T-helper 2 cell treated with Interferon-gamma antibody and Interleukin-4, amounts not matched to agents 100 ng/mL and 5 ng/mL, for 36 hours (primary cell): ENCODE measurements around the gene SLC17A2. TPM values are rescaled to one million over a fixed set of nuclear protein-coding genes. Genes with fewer than 3 reads are reported as not detected.

Experiments
- intact Hi-C: fragments of 100-400 bp; cut with micrococcal nuclease; formaldehyde crosslinking; loops from one replicate; pipeline ENCODE4 v1.15.1; 2023
- total RNA-seq: library from RNA; stranded (reverse); gene quantifications from 2 replicates; pipeline ENCODE4 v1.2.3, GENCODE V29; 2022

The SLC17A2 gene
- total RNA-seq, 1 donor from 2014 or later, result not detected

DNA sequence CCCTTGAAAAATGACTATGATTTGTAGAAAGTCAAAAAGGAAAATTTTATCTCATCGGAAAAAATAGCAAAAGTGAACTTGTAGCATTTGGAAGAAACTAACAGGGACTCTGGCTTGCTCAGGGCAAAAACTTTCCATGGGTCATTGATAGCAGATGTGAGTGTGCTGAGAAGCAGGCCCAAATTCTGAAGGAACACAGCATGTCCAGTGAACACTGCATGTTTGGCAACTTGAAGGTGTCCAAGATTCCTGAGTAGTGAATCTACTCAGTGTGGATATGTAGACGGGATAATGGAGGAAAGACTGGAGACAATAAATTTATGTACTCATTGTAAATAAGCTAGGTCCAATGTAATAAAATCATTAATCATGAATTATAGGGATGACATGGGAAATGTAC is 8.2 kb downstream of the SLC17A2 start:
- intact Hi-C loops, result no loop called here

DNA sequence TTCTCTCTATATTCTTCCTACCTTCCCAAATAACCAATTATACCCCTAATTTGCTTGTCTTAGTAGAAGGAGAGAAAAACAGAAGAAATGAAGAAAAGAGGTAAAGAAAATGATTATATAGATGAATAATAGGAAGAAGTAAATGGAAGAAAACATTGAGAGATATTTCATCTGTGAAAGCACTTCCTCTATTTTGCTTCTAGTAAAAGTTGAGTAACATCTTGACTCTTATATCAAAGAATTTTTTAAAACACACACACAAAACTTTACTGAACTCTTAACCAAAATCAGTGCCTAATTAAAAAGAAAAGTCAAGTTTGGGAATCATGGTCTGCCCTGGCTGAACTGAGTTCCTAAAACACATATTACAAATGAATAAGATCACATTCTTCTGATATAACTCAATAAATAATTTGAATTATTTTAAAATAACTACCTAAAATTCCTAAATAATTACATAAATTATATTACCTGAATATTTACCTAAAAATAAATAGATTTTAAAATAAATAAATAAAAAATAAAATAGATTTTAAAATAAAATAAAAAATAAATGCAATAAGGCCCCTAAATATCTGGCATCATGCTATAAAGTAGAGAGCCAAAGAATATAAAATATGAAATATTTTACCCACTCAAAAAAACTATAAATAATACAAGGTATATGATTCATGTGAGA is 8.8 kb downstream of the SLC17A2 start:
- intact Hi-C loops, result no loop called here

DNA sequence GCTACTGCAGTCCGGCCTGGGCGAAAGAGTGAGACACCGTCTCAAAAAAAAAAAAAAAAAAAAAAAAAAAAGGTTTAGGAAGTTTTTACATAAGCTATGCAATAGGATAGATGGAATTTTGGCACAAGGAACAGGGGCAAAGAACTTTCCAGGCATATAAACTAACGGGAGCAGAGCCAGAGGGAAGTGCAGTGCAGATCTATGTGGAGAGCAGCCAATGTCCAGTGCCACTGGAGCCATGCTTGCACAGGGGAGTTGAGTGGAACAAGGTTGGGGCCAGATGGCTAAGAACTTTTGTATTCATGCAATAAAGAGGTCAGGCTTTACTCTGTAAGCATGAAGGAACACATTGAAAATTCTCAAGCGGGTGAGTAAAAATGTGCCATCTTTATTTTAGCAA is 10.8 kb downstream of the SLC17A2 start:
- intact Hi-C loops, result no loop called here

DNA sequence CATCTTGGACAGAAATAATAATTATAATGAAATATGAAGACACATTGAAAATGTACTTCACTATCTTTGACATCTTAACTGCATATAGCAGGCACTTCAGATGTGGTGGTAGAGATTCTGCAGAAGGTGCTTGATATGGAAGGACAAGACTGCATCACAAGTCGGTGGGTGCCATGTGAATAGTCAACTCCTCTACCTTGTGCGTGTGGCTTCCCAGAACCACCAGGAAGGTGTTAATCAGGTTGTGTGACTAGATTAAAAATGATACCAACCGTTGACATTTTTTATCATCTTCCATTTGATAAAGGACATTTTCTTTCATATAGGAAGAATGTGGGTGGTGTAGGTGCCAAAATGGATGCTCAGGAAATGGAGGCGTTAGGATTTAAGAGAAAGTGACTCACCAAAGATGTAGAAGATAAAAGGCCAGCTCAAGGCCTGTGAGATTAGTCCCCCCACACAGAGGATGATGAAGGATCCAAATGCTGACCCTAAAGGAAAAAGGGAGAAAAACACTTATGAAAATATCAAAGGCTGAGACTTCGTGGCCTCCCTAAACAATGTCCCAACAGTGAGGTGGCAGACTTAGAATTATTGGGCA is 12.3 kb downstream of the SLC17A2 start:
- intact Hi-C loops, result no loop called here

DNA sequence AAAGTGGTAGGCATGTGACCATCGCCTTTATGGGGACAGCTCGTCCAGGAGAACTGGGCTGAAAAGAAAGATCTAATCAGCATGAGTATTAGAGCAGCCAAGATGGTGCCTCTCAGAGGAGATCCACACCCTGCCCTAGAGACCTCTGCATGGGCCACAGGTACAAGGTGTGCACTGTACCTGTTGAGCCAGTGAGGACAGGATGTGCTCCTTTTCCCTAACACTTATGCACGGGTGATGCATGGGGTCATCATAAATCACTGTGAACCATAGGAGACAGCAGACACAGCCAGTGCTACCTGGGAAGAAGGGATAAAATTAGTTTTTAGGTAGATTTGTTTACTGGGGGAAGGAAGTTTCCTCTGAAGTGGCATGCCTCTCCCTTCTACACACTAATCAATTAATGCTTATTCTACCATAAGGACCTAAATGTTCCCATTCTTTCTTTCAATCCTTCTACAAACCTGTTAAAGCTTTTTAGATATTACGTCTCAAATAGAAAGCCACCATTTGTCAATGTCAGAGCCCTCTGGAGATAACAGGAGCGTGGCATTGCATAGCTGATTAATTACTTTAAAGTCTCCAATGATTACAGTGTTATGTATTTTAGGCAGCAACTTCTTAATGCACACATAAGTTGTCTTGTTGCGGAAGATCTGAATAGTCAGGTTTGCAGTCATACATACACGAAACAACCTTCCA is 13.6 kb downstream of the SLC17A2 start:
- intact Hi-C loops, result no loop called here

DNA sequence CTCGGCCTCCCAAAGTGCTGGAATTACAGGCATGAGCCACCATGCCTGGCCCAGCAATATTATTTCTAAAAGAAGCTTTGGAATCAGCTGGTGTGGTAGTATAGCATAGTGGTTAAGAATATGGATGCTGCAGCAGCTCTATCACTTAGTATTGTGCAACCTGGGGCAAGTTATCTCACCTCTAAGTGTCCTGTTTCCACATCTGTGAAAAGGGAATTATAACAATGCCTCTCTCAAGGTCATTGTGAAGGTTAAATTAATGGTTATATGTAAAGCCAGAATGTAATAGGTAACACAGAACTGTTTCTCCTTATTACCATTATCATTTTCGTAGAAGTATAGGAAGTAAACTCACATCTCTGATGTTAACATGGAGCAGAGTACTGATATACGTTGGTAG is 14.2 kb downstream of the SLC17A2 start:
- intact Hi-C loops, result no loop called here

DNA sequence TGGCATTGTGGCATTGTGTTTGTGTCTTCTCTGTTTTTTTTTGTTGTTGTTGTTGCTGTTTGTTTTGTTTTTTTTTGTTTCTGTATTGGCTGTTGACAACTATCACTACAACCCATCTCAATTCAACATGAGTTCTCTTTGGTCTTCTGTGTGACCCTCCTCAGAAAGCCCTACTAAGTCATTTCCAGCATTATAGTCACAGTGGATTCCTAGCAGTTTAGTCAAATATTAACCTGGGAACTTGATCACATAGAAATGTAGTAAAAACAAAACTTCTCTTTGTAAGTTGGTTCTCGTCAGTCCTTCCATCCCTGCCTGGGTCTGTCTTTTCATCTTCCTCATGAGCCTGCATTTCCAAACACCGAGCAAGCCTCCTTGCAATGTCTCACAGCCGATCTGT is 16.8 kb downstream of the SLC17A2 start:
- intact Hi-C loops, result no loop called here

DNA sequence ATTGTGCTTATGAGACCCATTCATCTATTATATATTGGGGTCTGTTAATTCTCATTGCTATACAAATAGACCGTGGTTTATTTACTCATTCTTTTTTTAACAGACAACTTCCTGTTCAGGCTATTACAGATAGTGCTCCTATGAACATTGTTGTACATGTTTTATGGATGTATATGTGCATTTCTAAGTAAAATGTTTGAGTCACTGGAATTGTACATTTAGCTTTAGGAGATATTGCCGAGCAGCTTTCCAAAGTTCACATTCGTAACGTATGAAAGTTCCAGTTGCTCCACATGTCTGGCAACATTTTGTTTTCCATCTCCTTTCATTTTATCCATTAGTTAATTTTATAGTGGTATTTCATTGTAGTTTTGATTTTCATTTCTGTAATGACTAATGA is 19.1 kb downstream of the SLC17A2 start:
- intact Hi-C loops, result no loop called here

DNA sequence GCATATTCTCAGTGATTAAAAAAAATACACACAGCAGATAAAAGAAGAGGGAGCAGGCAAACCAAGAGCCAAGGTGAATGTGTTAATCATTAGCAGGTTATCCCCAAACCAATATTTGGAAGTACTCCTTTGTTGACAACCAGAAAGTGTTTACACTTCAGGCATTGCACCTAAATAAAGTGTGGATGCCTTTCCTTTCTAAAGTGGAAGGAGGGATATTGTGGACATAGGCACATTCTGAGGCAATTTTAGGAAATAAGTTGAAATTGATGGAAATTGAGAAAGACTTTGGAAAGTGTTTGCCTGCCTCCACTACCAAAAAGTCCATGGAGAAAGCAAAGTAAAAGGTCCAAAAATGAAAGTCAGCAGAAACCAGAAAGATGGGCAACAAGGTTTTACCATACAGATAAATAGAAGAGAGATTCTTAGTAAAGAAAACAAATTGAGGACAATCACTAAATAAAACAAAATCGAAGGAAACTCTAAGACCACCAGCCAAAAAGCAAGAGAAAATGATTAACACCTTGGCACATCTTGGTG is 22.9 kb downstream of the SLC17A2 start:
- intact Hi-C loops, result no loop called here

DNA sequence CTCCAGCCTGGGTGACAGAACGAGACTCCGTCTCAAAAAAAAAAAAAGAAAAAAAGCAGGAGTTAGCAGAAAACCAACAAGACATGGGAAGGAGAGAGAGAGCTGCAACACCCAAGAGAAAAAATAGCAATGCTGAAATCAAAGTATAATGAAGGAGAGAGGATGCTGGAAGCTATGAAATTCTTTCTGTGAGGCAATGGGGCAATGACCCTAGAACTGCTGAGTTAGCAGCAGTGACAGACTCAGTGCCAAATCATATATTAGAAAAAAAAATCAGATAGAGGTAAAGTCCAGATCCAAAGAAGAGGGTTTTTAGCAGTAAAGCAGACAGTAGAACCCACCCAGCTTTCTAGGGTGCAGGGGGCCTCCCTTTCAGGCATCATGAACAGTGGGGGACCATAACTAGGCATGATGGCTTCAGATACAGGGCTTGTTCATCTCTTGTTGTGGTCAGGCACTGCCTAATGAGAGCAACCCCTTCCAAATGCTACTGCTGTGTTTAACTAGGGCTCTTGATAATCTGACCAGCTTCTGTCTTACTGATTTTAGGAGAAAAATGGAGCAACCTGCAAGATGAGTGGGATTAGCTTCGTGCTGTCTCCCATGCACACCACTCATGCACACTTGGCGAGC is 26.9 kb downstream of the SLC17A2 start:
- intact Hi-C loops, result no loop called here

DNA sequence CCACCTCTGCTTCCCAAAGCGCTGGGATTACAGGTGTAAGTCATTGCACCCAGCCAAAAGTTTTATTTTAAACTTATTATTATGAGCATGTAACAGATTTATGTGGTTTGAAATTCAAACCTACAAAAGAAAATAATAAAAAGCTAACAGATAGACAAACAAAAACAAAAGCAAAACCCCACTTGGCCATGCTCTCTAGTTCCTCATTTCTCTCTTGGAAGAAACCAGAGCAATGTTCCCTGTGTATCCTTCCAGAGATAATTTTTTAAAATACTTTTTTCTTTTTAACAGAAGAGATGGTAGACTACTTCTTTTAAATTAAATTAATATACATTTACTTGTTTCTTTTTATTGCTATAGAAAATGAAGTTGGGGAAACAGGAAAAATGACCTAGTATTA is 28.4 kb downstream of the SLC17A2 start:
- intact Hi-C loops, result no loop called here

DNA sequence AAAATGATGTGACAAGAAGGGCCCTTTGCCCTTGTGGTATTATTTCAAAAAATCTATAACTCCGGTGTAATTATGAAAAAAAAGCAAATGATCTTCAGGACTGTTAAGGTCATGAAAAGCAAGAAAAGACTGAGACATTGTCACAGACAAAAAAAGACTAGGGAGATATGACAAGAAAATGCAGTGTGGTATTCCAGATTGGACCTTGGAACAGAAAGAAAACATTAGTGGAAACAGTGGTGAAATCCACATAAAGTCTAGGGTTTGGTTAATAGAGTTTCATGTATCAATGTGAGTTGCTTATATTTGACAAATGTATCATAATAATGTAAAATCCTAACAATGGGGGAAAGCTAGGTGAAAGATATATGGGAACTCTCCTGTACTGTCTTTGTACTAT is 29.6 kb downstream of the SLC17A2 start:
- intact Hi-C loops, result no loop called here

DNA sequence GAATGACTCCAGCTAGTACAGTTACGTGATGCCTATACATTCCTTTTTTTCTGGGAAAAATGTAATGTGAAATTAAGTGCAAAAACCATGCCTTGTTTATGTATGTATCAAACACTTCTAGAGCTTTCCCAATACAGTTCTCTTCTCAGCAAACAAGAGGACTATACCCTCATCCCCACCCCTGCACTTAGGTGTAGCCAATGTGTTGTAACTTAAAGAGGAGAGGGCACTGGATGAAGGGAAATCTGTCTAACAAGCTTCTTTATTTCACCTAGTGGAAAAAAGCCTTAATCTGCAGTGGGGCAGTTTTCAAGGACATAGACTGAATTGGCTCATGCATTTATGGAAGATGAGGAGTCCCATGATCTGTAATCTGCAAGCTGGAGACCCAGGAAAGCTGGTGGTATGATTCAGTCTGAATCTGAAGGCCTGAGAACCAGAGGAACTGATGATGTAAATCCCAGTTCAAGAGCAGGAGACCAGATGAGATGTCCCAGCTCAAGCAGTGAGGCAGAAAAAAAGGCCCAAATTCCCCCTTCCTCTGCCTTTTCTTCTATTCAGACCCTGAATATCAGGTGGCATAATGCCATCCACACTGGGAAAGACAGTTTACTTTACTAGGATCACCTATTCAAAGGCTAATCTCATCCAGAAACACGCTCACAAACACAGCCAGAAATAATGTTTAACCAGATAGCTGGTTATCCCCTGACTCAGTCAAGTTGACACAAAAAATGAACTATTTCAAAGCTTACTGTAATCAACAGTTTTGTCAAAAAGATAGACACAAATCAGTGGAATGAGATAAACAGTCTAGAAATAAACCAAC is 30.7 kb downstream of the SLC17A2 start:
- intact Hi-C loops, result no loop called here

DNA sequence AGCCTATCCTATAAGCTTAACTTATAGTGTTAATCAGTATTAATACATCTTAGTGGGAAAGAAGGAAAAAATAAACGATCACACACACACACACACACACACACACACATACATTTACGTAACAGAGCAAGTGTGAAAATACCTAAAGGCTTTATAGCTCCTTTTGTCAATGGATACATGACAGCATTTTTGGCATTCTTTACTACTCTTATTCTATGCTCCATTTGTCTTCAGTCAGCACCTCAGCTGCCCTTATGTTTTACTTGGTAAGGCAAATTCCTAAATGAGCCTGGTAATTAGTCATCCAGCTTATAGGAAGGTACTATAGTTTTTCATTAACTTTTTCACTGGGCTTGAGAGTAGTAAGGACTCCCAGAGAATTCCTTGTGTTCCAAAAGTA is 31.4 kb downstream of the SLC17A2 start:
- intact Hi-C loops, result no loop called here

DNA sequence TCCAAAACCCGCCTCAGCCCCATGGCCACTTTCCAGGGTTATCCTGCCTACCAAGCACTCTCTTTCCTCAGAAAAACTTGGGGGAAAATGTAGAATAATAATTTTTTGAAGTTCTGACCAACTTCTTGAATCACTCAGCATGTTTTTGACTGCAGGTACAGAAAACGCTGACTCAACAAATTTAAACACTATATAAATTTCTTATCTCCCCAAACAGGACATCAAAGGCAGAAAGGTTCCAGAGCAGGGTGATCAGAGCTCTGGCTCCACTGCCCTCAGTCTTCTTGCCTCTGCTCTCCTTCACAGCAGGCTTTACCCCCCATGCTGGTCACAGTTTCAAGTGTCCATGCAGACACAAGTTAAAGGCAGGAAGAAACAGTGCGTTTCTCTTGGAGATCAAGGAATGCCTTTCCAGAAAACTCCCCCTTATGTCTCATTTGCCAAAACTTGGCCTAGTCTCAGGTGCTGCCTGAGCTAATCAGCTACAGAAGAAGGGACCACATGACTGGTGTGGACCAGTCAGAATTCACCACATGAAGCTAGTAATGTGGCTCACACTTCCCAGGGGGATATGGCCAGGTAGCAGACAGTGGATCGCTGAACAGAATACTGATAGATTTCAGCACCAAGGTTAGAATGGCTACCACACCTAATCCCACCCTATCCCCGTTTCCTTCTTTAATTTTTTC is 32.1 kb downstream of the SLC17A2 start:
- intact Hi-C loops, result no loop called here

DNA sequence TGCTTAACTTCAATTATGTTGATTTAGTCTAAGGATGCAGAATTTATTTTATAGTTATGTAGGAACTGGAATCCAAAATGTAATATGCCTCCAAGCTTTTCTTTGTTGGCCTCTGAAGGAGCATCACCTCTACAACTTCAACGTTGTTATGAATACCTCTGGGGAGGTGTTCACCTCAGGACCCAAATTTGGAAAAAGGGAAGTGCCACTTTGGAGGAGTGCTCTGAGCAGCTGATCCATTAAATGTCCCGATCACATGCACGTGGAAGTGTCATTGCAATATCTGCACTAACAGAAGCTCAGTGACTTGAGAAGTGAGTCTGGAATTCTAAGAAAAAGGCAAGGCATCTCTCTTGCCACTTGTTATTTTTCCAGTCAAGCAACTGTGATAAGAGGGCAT is 34.2 kb downstream of the SLC17A2 start:
- intact Hi-C loops, result no loop called here

DNA sequence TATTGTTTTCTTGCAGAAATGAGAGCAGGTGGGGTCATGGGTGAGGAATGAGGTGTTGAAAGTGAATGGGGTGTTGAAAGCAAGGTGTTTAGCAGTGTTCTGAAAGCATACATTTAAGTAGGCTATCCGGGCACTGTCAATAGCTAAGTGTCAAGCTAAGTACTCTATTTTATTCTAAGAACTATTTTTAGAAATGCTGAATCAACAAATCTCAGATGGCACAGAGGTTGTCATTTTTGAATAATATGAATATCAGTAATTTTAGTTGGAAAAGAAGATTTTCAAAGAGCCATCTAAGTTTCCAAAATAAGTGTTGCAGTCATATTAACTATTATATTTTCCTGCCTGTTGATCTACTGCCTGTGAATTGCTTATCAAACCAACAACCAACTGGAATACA is 34.7 kb downstream of the SLC17A2 start:
- intact Hi-C loops, result no loop called here

DNA sequence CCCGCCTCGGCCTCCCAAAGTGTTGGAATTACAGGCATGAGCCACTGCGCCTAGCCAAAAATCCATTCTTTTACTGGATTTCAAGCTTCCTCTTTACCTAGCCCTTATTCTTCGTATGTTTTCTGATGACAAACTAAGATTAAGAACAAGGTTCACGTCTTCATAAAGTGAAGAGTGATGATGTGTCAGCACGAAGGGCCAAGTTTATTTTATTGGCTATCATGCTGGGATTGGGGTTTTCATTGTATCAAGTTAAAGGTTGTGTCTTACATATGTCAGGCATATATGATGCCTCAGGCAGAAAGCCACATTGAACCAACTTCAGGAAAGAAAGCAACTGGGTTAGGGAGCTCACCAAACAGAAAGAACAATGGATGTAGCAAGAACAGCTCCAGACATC is 36.7 kb downstream of the SLC17A2 start:
- intact Hi-C loops, result no loop called here

DNA sequence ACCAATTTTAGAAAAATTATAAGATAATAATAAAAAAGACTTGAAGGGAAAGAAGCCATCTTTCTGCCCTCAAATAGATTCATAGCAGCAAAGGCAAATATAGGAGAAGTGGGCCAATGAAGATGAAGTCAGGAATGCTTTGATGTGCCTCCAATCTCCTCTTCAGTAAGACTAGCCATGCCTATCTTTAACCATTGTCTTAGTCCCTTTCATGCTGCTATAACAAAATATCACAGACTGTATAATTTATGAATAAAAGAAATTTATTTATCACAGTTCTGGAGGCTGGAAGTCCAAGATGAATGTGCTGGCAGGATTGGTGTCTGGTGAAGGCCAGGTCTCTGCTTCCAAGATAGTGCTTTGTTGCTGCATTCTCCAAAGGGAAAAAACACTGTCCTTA is 37.6 kb downstream of the SLC17A2 start:
- intact Hi-C loops, result no loop called here
